HCT116 (cell line): ENCODE data around the gene POLR3GL.

Experiments
- EZH2phosphoT487 ChIP-seq: fragments of 200-600 bp; IDR thresholded peaks from 2 replicates; pipeline ENCODE4 v1.6.1; 2018; ENCODE audit warnings: antibody characterized with exemption, borderline replicate concordance
- POLR2A ChIP-seq: IDR thresholded peaks from 2 replicates; pipeline ENCODE4 v1.7.0; 2011; ENCODE audit warnings: borderline replicate concordance; ENCODE audit not compliant: insufficient read depth, insufficient read length; ENCODE audit errors: extremely low read depth
- RAD21 ChIP-seq: IDR thresholded peaks from 2 replicates; pipeline ENCODE4 v1.6.1; 2012; ENCODE audit warnings: low read depth, mild to moderate bottlenecking
- SP1 ChIP-seq: IDR thresholded peaks from 2 replicates; pipeline ENCODE4 v1.6.1; 2012; ENCODE audit warnings: low read depth
- TF ChIP-seq, protein P1 (sequence below), 3 experiments: fragments of 200-600 bp in 1 of 3; sonication (generic) in 1 of 3; IDR thresholded peaks in 2 of 3; conservative IDR thresholded peaks in 1 of 3; 2 replicates each; pipeline ENCODE4 v1.5.1; 2012 to 2017; ENCODE audit warnings: low read depth in 2 of 3, low read length in 2 of 3, antibody characterized with exemption in 1 of 3, borderline replicate concordance in 1 of 3, control low read depth in 1 of 3, mild to moderate bottlenecking in 1 of 3, mixed read lengths in 1 of 3, mixed run types in 1 of 3, moderate library complexity in 1 of 3; ENCODE audit not compliant: insufficient read depth in 1 of 3
- TF ChIP-seq, protein P2 (sequence below): IDR thresholded peaks from 2 replicates; pipeline ENCODE4 v1.6.1; 2011; ENCODE audit warnings: mild to moderate bottlenecking, low read length, moderate library complexity; ENCODE audit not compliant: insufficient replicate concordance; ENCODE audit errors: extremely low read depth

DNA sequence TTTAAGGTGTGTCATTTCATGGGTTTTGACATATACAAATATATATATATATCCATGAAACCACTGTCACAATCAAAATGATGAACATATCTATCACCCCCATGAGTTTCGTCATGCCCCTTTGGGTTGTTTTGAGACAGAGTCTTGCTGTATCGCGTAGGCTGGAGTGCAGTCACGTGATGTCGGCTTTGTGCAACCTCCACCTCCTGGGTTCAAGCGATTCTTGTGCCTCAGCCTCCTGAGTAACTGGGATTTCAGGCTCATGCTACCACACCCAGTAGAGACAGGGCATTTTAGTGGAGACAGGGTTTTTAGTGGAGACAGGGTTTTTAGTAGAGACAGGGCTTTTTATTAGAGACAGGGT is 49.1 kb downstream of the POLR3GL start:
- TF ChIP-seq, protein P1, sequence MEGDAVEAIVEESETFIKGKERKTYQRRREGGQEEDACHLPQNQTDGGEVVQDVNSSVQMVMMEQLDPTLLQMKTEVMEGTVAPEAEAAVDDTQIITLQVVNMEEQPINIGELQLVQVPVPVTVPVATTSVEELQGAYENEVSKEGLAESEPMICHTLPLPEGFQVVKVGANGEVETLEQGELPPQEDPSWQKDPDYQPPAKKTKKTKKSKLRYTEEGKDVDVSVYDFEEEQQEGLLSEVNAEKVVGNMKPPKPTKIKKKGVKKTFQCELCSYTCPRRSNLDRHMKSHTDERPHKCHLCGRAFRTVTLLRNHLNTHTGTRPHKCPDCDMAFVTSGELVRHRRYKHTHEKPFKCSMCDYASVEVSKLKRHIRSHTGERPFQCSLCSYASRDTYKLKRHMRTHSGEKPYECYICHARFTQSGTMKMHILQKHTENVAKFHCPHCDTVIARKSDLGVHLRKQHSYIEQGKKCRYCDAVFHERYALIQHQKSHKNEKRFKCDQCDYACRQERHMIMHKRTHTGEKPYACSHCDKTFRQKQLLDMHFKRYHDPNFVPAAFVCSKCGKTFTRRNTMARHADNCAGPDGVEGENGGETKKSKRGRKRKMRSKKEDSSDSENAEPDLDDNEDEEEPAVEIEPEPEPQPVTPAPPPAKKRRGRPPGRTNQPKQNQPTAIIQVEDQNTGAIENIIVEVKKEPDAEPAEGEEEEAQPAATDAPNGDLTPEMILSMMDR (IDR thresholded peaks at IDR 0.05 in 2 of 3, conservative IDR thresholded peaks at IDR 0.05 in 1 of 3; ENCODE audit: borderline replicate concordance in 1 of 3, insufficient read depth in 1 of 3, low read depth in 2 of 3, low read length in 2 of 3): no peak
- TF ChIP-seq POLR2A (no peak), SP1 (no peak), EZH2phosphoT487 (no peak), RAD21 (no peak)
- TF ChIP-seq, protein P2, sequence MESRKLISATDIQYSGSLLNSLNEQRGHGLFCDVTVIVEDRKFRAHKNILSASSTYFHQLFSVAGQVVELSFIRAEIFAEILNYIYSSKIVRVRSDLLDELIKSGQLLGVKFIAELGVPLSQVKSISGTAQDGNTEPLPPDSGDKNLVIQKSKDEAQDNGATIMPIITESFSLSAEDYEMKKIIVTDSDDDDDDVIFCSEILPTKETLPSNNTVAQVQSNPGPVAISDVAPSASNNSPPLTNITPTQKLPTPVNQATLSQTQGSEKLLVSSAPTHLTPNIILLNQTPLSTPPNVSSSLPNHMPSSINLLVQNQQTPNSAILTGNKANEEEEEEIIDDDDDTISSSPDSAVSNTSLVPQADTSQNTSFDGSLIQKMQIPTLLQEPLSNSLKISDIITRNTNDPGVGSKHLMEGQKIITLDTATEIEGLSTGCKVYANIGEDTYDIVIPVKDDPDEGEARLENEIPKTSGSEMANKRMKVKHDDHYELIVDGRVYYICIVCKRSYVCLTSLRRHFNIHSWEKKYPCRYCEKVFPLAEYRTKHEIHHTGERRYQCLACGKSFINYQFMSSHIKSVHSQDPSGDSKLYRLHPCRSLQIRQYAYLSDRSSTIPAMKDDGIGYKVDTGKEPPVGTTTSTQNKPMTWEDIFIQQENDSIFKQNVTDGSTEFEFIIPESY: no peak
